ENCODE measurements around the gene LCN2.

LCN2 gene

GRCh38 chr9:128115187-128116103 is 33.8 kb upstream of the LCN2 start:
- DNase-seq: peak; percentile 11

GRCh38 chr9:128116104-128117083 is 32.9 kb upstream of the LCN2 start:
- DNase-seq: no peak

- DNase-seq: peak; percentile 80
These were observed 31.4 kb upstream of the LCN2 start for GRCh38 chr9:128117613-128118471.

GRCh38 chr9:128118472-128118857 is 30.8 kb upstream of the LCN2 start:
- no peak for DNase-seq

- DNase-seq: no peak
These were observed 30.1 kb upstream of the LCN2 start for GRCh38 chr9:128118971-128119665.

GRCh38 chr9:128120061-128120740 is 29.1 kb upstream of the LCN2 start:
- no peak for DNase-seq

GRCh38 chr9:128120741-128121465 is 28.4 kb upstream of the LCN2 start:
- no peak for DNase-seq

- DNase-seq: no peak
These were observed 27.8 kb upstream of the LCN2 start for GRCh38 chr9:128121466-128121810.

GRCh38 chr9:128121924-128122808 is 27.1 kb upstream of the LCN2 start:
- no peak for DNase-seq

GRCh38 chr9:128122809-128123175 is 26.5 kb upstream of the LCN2 start:
- DNase-seq: no peak

- no peak for DNase-seq
These were observed 25.7 kb upstream of the LCN2 start for GRCh38 chr9:128123451-128124080.

- no peak for DNase-seq
These were observed 24.8 kb upstream of the LCN2 start for GRCh38 chr9:128124451-128124850.

GRCh38 chr9:128124873-128125579 is 24.2 kb upstream of the LCN2 start:
- peak; percentile 64 for DNase-seq

- DNase-seq: no peak
These were observed 23.5 kb upstream of the LCN2 start for GRCh38 chr9:128125580-128126354.

- DNase-seq: peak; percentile 71
These were observed 21.7 kb upstream of the LCN2 start, which contains the start of gene PTGES2 for GRCh38 chr9:128127568-128127989. TSS of gene PTGES2 (minus strand) at chr9:128127729. CDS start at chr9:128127717, 12 bp downstream.

- peak; percentile 81 for DNase-seq
These were observed 21.0 kb upstream of the LCN2 start for GRCh38 chr9:128127990-128128835.
